Measurements from ENCODE around the gene ZC3H11A. TPM values are rescaled to one million over a fixed set of nuclear protein-coding genes. Genes with fewer than 3 reads are reported as not detected.
"Not testable (repeated sequence)": the region's sequence is repeated elsewhere in the genome, so short reads cannot be mapped to it uniquely, and the experiment has no call there.

The ZC3H11A gene
- total RNA-seq, 2 experiments from 2014 or later, result 92.8 to 112 TPM

GRCh38 chr1:203805689-203806088 lies 10.3 kb downstream of the ZC3H11A start:
- Mint-ChIP-seq H3K4me3 (no peak overlapping the region), H3K27ac (no peak overlapping the region), H3K36me3 (ENCODE audit: low read depth) (peaks cover 56% of the 10 kb centered on the region), H3K9me3 (ENCODE audit: low read depth) (no peaks in the 10 kb centered on the region), H3K4me1 (peaks cover 42% of the 10 kb centered on the region), H3K27me3 (no peaks in the 10 kb centered on the region)
- DNase-seq (no peak), ATAC-seq (no peak)
- POLR2A ChIA-PET, result no interaction called here
- CTCF ChIA-PET, result no interaction called here
- intact Hi-C loops (cut with DNase I, micrococcal nuclease), result no loop called here

DNA sequence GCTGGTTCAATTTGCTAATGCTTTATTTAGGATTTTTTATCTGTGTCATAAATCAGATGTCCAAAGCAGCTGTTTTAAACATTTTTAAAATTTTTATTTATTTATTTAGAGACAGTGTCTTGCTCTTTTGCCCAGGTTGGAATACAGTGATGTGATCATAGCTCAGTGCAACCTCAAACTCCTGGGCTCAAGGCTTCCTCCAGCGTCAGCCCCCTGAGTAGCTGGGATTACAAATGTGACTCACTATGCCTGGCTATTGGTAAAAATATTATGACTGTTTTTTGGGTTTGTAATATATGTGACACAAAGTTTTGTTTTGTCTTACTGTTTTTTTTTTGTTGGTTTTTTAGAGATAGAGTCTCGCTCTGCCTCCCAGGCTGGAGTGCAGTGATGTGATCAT lies 11.8 kb downstream of the ZC3H11A start:
- no peak overlapping the region for H3K27ac Mint-ChIP-seq
- CTCF ChIA-PET, result interaction anchor here (0.7 to 1.4 kb wide), 4 partner anchors 11 to 538 kb away, joined by 3 to 5 read pairs (median 4); no protein-coding TSS in a partner anchor

GRCh38 chr1:203813581-203814341 lies 18.3 kb downstream of the ZC3H11A start:
- no peak overlapping the region for H3K4me3 Mint-ChIP-seq
- peaks cover 19% of the 10 kb centered on the region for H3K4me1 Mint-ChIP-seq
- H3K9me3 Mint-ChIP-seq (ENCODE audit: low read depth), result no peaks in the 10 kb centered on the region
- POLR2A ChIA-PET, result no interaction called here
- DNase-seq (no peak), ATAC-seq (no peak)
- CTCF ChIA-PET, result interaction anchor here (0.7 to 1.0 kb wide), 2 partner anchors 16 to 348 kb away, joined by 3 to 5 read pairs; no protein-coding TSS in a partner anchor
- intact Hi-C loops (cut with DNase I, micrococcal nuclease), result no loop called here
- no peaks in the 10 kb centered on the region for H3K27me3 Mint-ChIP-seq
- peak overlapping the region; percentile 29 for H3K27ac Mint-ChIP-seq
- peaks cover 53% of the 10 kb centered on the region for H3K36me3 Mint-ChIP-seq (ENCODE audit: low read depth)

More for the DNA sequence above, 11.8 kb downstream of the ZC3H11A start:
- DNase-seq, result no peak
- intact Hi-C loops (cut with DNase I, micrococcal nuclease), result no loop called here
- Mint-ChIP-seq H3K36me3 (ENCODE audit: low read depth) (peaks cover 63% of the 10 kb centered on the region), H3K9me3 (ENCODE audit: low read depth) (no peaks in the 10 kb centered on the region), H3K4me1 (peaks cover 38% of the 10 kb centered on the region), H3K27me3 (no peaks in the 10 kb centered on the region), H3K4me3 (no peak overlapping the region)
- ATAC-seq, result peak; percentile 36
- POLR2A ChIA-PET, result interaction anchor here (0.6 to 1.2 kb wide), 2 partner anchors 42 to 133 kb away, joined by 4 to 10 read pairs; partner anchors contain the start of gene LAX1

GRCh38 chr1:203818399-203818798 lies 23.0 kb downstream of the ZC3H11A start:
- ChIA-PET CTCF (interaction anchor here (0.6 to 1.2 kb wide), 3 partner anchors 11 to 178 kb away, joined by 3 read pairs; no protein-coding TSS in a partner anchor), POLR2A (no interaction called here)
- intact Hi-C loops (cut with DNase I, micrococcal nuclease), result no loop called here
- no peak overlapping the region for H3K27ac Mint-ChIP-seq
- ATAC-seq, result no peak
- H3K9me3 Mint-ChIP-seq (ENCODE audit: low read depth), result no peaks in the 10 kb centered on the region
- H3K4me1 Mint-ChIP-seq, result peaks cover 16% of the 10 kb centered on the region
- no peak overlapping the region for H3K4me3 Mint-ChIP-seq
- no peaks in the 10 kb centered on the region for H3K27me3 Mint-ChIP-seq
- no peak for DNase-seq
- H3K36me3 Mint-ChIP-seq (ENCODE audit: low read depth), result peaks cover 45% of the 10 kb centered on the region

DNA sequence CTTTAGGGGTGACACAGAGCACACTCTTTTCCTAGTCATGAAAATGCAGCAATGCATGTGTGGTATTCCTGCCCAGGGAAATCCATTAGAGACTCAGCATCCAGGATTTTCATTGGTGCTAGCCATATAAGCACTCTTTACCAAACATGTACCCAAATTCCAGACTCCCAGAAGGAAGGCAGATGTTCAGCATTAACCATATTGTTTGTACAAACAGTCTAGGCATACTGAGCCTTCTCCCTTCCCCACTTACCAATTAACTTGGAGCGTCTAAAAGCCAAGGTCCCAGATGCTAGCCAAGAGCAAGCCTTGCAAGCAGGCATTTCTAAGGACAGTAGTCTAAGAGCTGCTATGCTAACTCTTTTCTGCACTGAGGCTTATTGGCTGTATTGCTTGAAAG lies 27.9 kb downstream of the ZC3H11A start:
- POLR2A ChIA-PET, result no interaction called here
- H3K36me3 Mint-ChIP-seq (ENCODE audit: low read depth), result peaks cover 48% of the 10 kb centered on the region
- no peaks in the 10 kb centered on the region for H3K9me3 Mint-ChIP-seq (ENCODE audit: low read depth)
- no peak overlapping the region for H3K27ac Mint-ChIP-seq
- no peak for ATAC-seq
- intact Hi-C loops (cut with DNase I, micrococcal nuclease), result no loop called here
- no peak for DNase-seq
- CTCF ChIA-PET, result interaction anchor here (1.1 kb wide), 1 partner anchor 335 kb away, joined by 3 read pairs; no protein-coding TSS in a partner anchor
- no peak overlapping the region for H3K4me3 Mint-ChIP-seq
- no peaks in the 10 kb centered on the region for H3K27me3 Mint-ChIP-seq
- peaks cover 26% of the 10 kb centered on the region for H3K4me1 Mint-ChIP-seq

- peaks cover 22% of the 10 kb centered on the region for H3K4me1 Mint-ChIP-seq
- ChIA-PET CTCF (no interaction called here), POLR2A (interaction anchor here (0.5 kb wide), 1 partner anchor 35 kb away, joined by 3 read pairs; no protein-coding TSS in a partner anchor)
- DNase-seq (no peak), ATAC-seq (no peak)
- H3K27me3 Mint-ChIP-seq, result no peaks in the 10 kb centered on the region
- intact Hi-C loops (cut with DNase I, micrococcal nuclease), result no loop called here
- no peak overlapping the region for H3K4me3 Mint-ChIP-seq
- H3K36me3 Mint-ChIP-seq (ENCODE audit: low read depth), result peaks cover 49% of the 10 kb centered on the region
- no peaks in the 10 kb centered on the region for H3K9me3 Mint-ChIP-seq (ENCODE audit: low read depth)
- H3K27ac Mint-ChIP-seq, result no peak overlapping the region
Observed at GRCh38 chr1:203826175-203826574, 30.8 kb downstream of the ZC3H11A start.

DNA sequence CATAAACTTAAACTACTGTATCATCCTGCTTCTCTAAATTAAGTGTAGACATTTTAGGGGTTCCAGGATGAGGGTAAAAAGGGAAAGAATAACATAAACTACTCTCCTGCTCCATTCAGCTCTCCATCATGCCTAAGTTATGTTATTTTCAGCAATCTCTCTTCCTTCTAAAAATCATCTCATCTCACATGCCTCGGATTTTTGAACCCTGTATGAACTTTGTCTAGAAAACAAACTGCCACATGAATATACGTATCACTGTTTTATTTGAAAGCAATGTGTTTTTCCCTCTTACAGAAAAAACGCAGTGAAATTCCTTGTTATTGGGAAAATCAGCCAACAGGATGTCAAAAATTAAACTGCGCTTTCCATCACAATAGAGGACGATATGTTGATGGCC lies 32.6 kb downstream of the ZC3H11A start:
- Mint-ChIP-seq H3K4me3 (no peak overlapping the region), H3K9me3 (ENCODE audit: low read depth) (no peaks in the 10 kb centered on the region), H3K27ac (no peak overlapping the region), H3K36me3 (ENCODE audit: low read depth) (peaks cover 43% of the 10 kb centered on the region), H3K4me1 (peaks cover 22% of the 10 kb centered on the region), H3K27me3 (no peaks in the 10 kb centered on the region)
- intact Hi-C loops (cut with DNase I, micrococcal nuclease), result no loop called here
- POLR2A ChIA-PET, result interaction anchor here (0.6 kb wide), 1 partner anchor 42 kb away, joined by 5 read pairs; no protein-coding TSS in a partner anchor
- ATAC-seq (no peak), DNase-seq (no peak)
- CTCF ChIA-PET, result interaction anchor here (0.9 kb wide), 1 partner anchor 9 kb away, joined by 3 read pairs; no protein-coding TSS in a partner anchor

- no peaks in the 10 kb centered on the region for H3K27me3 Mint-ChIP-seq
- intact Hi-C loops (cut with DNase I, micrococcal nuclease), result no loop called here
- DNase-seq (no peak), ATAC-seq (no peak)
- no peak overlapping the region for H3K4me3 Mint-ChIP-seq
- ChIA-PET POLR2A (no interaction called here), CTCF (interaction anchor here (0.7 kb wide), 1 partner anchor 53 kb away, joined by 3 read pairs; no protein-coding TSS in a partner anchor)
- H3K36me3 Mint-ChIP-seq (ENCODE audit: low read depth), result peaks cover 44% of the 10 kb centered on the region
- H3K27ac Mint-ChIP-seq, result no peak overlapping the region
- peaks cover 19% of the 10 kb centered on the region for H3K4me1 Mint-ChIP-seq
- no peaks in the 10 kb centered on the region for H3K9me3 Mint-ChIP-seq (ENCODE audit: low read depth)
Observed at GRCh38 chr1:203828503-203828902, 33.1 kb downstream of the ZC3H11A start.

GRCh38 chr1:203829247-203829646 lies 33.8 kb downstream of the ZC3H11A start:
- CTCF ChIA-PET, result interaction anchor here (0.7 to 1.2 kb wide), 2 partner anchors 16 to 53 kb away, joined by 3 to 5 read pairs; no protein-coding TSS in a partner anchor
- intact Hi-C loops (cut with DNase I, micrococcal nuclease); H3K27ac Mint-ChIP-seq; H3K9me3 Mint-ChIP-seq (ENCODE audit: low read depth); ATAC-seq; POLR2A ChIA-PET; H3K4me3 Mint-ChIP-seq; H3K27me3 Mint-ChIP-seq; DNase-seq: not testable (repeated sequence)
- Mint-ChIP-seq H3K36me3 (ENCODE audit: low read depth) (peaks cover 48% of the 10 kb centered on the region), H3K4me1 (peaks cover 11% of the 10 kb centered on the region)

DNA sequence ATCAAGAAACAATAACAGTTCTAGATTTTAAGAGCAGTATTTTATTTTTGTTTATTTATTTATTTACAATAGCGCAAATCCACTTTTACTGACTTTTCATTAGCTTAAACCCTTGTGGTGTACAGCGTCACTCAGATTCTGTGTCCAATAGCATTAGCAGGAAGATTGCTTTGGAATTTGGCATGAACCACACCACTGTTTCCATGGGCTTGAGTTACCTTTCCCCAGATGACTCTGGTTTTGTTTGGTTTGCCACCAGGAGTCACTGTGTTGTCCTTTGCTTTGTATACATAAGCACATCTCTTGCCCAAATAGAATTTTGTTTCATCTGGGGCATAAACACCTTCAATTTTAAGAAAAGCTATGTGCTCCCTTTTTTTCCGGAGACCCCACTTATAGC lies 40.1 kb downstream of the ZC3H11A start:
- H3K27ac Mint-ChIP-seq, result no peak overlapping the region
- intact Hi-C loops (cut with DNase I, micrococcal nuclease), result no loop called here
- no peaks in the 10 kb centered on the region for H3K9me3 Mint-ChIP-seq (ENCODE audit: low read depth)
- DNase-seq (no peak), ATAC-seq (no peak)
- no peaks in the 10 kb centered on the region for H3K4me1 Mint-ChIP-seq
- H3K4me3 Mint-ChIP-seq, result no peak overlapping the region
- POLR2A ChIA-PET, result no interaction called here
- CTCF ChIA-PET, result interaction anchor here (0.6 to 1.0 kb wide), 3 partner anchors 11 to 134 kb away, joined by 3 read pairs; no protein-coding TSS in a partner anchor
- H3K27me3 Mint-ChIP-seq, result no peaks in the 10 kb centered on the region
- H3K36me3 Mint-ChIP-seq (ENCODE audit: low read depth), result peaks cover 46% of the 10 kb centered on the region

DNA sequence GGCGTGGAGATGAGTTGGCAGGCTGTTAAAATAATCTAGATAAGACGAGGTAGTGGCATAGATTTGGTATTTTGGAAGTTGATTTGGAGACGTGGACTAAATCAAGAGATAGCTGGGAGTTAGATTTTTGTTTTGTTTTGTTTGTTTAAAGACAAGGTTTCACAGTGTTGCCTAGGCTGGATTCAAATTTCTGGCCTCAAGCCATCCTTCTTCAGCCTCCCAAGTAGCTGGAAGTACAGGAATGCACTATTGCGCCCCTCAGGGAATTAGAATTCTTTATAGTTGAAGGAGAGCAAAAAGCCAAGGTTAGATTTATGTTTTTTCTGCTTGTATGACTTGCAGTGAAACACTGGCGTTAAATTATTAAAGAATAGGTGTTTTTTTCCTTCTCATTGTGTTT lies 43.7 kb downstream of the ZC3H11A start:
- no peak for DNase-seq
- ChIA-PET POLR2A (no interaction called here), CTCF (no interaction called here)
- no peaks in the 10 kb centered on the region for H3K27me3 Mint-ChIP-seq
- no peak overlapping the region for H3K4me3 Mint-ChIP-seq
- no peaks in the 10 kb centered on the region for H3K9me3 Mint-ChIP-seq (ENCODE audit: low read depth)
- no peaks in the 10 kb centered on the region for H3K4me1 Mint-ChIP-seq
- peaks cover 56% of the 10 kb centered on the region for H3K36me3 Mint-ChIP-seq (ENCODE audit: low read depth)
- ATAC-seq, result no peak
- intact Hi-C loops (cut with DNase I, micrococcal nuclease), result no loop called here
- no peak overlapping the region for H3K27ac Mint-ChIP-seq
